ENCODE results near the gene KCNH6.

KCNH6 gene

DNA sequence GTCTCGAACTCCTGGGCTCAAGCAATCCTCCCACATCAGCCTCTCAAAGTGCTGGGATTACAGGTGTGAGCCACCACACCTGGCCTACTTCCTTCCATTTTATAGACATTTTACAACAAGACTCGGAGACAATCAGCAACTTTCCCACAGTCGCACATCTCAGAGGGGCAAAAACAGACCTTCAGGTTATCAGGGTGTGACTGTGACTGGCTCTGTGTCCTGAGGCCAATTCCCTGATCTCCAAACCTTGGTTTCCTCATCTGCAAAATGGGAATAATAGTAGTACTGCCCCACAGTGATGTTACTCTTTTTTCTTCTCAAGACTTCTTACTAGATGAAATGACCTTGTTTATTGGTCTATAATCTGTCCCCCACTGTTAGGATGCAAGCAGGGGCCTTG, 10.8 kb upstream of the KCNH6 start:
- no peak for DNase-seq

DNA sequence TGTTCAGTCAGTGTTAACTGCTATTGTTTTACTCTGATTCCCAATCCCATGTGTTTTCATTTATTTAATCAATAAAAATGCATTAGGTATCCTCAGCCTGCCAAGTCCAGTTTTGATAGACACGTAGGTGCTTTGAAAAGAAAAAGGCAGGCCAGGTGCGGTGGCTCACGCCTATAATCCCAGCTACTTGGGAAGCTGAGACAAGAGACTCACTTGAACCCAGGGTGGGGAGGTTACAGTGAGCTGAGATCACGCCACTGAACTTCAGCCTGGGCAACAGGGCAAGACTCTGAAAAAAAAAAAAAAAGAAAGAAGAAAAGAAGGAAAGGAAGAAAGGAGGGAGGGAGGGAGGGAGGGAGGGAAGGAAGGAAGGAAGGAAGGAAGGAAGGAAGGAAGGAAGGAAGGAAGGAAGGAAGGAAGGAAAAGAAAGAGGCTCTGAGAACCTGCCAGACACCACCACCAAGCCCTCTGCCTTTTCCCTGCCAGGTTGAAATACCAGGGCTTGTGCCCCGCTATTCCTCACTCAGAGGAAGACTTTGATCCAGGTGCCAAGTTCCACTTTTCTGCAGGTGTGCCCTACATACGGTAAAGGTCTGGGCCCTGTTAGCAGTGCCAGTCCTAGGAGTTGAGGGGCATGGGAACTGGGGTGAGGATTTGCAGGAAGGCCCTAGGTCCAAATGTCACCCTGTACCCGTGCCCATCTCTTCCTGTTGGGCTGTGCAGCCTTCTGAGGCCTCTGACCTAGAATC, 10.1 kb upstream of the KCNH6 start:
- DNase-seq: no peak

DNA sequence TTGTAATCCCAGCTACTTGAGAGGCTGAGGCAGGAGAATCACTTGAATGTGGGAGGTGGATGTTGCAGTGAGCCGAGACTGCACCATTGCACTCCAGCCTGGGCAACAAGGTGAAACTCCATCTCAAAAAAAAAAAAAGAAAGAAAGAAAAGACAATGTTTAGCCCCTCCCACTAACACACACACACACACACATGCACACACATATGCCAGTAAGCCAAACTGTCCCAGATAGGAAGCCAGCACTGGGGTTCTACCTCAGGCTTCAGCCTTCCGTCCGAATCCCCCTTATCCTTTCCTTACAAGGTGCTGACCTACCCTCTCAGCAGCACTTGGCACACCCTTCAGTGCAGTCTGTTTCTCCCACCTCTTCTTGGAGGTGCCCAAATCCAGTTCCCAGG, 8.7 kb upstream of the KCNH6 start:
- no peak for DNase-seq

DNA sequence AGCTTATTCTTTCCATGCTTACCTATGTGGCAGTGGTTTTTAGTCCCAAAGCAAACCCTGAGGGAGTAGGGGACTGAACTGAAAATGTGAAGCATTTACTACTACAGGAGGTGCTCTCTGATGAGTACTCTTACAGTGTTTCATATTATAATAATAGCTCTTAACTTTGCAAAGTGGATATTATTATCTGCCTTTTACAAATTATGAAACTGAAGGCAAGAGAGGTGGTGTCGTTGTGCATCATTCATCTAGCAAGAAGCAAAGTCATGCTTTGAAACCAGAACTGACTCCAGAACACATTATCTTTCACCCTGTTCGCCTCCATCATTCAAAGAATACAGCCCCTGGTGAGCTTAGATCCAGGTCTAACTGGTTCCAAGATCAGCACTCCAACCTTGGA, 8.2 kb upstream of the KCNH6 start:
- no peak for DNase-seq

DNA sequence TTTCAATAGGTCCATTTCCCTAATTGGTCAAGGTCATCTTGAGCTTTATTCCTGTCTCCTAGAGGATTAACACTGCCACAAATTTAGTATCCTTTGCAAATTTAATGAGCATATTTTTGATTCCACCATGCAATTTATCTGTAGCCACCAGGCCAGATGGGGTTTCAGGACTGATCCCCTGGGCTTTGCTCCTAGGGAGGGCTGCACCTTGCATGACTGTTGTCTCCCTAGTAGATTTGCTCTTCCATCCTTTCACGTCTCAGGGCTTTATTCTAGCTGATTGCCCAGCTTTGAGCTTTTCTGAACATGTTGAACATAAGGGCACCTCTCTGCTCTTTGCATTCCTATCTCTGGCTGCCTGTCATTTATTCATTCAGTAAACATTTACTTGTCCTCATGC, 7.7 kb upstream of the KCNH6 start:
- no peak for DNase-seq

DNA sequence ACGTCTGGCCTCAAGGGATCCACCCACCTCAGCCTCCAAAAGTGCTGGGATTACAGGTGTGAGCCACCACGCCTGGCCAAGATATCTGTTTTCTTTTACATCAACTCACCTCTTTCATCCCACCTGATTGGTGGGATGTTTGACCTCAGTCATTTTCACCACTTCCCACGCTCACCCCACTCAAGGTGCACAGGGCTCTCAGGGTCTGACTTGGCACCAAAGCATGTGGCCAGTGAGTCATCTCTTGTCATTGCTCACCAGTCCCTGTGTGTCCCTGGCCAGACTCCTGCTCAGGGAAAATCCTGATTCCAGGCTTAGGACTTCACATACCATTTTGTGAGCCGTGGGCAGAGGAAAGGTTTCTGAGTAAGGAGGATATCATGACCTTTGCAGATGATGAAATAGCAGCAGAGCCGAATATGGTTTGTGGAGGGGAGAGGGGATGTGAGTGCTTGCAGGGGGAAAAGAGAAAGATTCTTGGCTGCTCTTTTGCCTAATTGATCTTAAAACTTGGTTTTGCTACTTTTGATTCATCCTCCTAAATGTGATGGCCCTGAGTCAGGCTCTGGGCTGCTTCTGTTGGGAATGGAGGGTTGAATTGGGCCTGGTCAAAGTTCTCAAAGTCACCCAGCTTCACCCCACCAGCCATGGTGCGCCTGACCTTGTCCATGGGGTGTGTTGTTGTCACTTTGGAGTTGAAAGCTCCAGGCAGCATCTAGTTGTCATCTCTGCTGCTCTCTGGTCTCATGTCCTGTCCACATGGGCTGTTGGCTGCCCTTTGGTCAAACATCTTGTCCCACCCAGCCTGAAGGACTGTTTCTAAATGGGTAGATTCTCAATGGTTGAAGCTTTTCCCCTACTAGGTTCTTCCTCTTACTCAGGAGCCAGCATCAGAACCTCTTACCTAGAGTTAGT, 6.0 kb upstream of the KCNH6 start:
- no peak for DNase-seq

DNA sequence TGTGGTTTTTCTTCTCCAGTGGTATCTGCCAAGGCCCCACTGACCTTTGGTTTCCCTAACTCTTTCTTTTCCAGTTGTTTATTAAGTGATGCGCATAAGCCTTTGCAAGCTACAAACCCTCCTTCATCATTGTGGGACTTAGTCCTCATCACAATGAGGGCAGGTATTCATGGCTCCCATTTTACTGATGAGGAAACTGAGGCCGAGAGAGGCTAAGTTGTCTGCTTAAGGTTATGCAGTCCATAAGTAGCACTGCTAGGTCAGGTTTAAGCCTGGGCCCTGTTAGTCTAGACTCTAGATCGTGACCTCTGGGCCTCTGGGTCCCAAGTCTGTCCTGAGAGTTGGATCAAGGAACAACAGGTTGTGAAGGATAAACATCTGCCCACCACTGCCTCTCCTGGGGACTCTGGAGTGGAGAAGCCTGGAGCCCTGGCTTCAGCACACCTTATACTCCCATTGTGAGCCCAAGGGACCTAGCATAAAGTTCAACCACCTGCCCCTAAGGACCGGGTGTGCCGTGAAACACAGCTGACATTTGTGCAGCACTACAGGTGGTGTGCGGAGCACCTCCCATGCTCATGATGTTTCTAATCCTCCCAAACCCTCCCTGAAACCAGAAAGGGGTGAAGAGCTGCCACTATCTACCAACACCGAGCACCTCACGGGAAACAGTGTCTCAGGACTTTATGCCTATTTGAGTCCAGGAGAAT, 5.2 kb upstream of the KCNH6 start:
- no peak for DNase-seq

DNA sequence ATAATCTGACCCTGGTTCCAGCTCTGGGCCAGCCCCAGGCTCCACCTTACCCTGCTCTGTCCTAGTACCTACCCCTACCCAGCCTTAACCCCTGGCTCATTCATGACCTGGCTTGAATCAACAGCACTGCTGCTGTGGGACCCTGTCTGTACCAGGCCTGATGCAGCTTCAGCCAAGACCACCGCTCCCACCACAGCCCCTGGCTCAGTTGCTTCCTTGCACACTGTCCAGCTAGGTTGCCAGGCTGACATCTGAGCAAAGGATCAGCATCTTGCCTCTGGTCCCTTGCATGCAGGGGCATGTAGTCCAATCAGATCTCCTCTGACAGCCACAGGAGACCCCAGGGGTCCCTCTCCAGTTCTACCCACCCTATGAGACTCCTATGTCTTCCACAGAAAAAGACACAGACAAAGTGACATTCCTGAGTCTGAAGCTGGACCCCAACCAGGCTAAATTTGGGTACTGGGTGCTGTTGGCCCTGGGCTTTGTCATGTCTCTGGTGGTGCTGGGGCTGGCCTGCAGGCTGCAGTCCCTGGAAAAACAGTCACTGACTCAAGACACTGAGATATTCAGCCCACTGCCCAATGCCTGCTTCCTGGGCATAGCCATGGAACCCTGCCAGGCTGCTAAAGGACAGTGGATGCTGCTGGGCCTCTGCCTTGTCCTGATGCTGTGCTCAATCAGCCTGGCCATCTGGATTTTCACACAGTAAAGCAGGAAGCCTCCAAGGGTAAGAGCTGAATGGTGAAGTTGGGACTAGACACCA, 3.9 kb upstream of the KCNH6 start:
- no peak for DNase-seq

DNA sequence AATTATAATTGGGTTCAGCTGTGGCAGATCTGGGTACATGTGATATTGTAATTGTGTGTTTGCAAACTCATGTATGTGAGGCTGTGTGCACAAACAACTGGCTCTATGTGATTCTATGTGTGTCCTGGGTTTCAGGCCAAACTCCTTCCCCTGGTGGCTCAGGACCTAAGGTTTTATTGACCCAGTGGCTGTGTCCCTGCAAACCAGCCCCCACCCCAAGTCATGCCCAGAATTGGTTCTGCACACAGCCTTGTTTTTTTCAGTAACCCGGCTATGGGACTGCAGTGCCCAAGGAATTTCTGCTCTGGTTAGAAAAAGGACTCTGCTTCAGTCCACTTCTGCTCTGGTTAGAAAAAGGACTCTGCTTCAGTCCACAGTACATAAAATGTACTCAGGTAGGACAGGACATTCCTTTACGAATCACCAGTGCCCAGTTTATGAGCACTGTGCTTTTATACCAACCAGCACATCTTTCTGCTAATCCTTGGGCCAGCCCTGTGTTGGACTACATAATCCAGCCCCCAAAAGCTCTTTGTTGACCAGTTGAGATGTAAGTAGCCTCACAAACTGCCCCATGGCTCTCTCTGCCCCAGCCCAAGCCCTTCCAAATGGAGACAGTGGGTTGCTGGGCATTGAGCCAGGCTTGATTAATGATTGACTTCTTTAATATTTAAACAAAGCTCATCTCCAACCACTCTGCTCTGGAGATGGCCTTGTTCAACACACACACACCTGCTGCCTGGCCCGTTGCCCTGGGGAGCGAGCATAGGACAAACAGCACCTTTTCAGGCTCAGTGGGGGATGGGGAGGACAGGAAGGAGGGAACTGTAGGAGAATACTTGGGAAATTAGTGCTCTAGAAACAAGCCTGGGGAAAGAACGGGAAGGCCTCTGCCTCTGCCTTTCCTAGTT, 2.9 kb upstream of the KCNH6 start:
- no peak for DNase-seq

DNA sequence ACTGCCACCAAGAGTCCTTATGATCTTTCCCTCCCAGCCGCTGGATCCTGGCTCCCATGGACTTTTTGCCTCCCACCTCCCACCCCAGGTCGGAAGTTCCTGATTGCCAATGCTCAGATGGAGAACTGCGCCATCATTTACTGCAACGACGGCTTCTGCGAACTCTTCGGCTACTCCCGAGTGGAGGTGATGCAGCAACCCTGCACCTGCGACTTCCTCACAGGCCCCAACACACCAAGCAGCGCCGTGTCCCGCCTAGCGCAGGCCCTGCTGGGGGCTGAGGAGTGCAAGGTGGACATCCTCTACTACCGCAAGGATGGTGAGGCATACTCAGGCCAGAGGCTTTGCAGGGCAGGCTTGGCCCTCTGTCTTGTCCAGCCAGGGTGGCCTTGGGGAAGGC, 893 bp downstream of the KCNH6 start:
- DNase-seq: no peak

DNA sequence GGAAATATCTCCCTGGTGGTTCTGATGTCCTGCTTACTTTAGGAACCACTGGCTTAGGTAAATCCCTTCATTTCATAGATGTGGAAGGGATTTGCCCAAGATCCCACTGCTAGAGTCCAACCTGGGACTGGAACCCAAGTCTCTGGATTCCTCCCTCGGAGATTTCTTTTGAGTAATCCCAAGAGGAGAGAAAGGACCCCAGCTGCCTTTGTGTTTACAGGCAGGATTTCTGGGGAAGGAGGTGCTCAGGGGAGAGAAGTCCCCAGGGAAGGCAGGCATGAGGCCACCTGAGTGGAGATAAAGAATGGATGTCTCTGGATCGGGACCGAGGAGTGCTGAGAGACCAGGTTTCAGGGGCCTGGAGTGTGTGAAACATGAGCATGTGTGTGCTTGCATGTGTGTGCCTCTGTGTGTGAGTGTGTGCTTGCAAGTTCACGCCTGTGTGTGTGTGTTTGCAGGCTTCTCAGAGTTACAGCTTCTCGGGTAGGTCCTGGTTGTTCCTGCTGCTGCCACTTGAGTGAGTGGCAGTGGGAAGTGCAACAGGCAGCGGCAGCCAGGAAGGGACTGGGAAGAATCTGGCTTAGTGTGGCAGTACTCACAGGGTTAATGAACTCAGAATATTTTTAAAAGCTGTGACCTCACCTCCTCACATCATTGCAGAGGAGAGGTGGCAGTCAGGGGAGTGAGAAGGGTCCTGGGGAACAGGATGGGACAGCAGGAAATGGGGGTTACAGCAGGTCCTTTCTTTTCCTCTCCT, 2.2 kb downstream of the KCNH6 start:
- no peak for DNase-seq

DNA sequence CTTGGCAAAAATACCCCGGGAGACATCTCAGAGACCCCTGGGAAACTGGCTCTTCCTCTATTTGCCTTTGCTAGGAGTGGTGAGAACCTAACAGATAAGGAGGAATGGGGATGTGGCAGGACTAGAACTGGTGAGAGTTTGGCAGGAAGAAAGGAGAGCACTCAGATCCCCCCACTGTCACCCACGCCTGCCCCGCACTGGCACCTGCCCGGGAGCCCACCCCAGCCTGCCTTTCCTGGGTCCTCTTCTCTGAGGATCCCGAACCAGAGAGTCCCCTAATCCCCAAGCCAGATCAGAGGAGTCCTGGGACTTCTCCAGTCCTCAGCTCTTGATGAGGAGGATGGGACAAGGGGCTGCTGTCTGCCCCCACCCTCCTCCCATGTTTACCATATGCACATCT, 3.7 kb downstream of the KCNH6 start:
- DNase-seq: no peak

DNA sequence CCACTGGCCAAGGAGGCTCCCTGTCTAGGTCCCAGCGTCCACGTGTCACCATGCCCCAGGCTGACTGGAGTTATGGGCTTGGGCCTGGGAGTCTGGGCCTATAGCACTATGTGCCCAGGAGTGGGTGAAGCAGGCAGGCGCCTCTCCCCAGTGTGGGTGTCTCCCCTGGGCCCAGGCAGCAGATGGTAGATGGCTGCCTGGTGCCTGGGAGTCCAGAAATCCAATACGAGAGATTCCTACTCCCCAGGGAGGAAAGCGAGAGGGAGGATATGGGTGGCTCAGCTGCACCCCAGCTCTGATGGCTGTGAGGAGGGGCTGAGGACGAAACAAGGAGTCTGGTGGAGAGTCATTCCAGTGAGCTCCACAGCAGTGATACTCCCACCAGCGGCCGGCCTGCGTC, 5.0 kb downstream of the KCNH6 start:
- DNase-seq: no peak

DNA sequence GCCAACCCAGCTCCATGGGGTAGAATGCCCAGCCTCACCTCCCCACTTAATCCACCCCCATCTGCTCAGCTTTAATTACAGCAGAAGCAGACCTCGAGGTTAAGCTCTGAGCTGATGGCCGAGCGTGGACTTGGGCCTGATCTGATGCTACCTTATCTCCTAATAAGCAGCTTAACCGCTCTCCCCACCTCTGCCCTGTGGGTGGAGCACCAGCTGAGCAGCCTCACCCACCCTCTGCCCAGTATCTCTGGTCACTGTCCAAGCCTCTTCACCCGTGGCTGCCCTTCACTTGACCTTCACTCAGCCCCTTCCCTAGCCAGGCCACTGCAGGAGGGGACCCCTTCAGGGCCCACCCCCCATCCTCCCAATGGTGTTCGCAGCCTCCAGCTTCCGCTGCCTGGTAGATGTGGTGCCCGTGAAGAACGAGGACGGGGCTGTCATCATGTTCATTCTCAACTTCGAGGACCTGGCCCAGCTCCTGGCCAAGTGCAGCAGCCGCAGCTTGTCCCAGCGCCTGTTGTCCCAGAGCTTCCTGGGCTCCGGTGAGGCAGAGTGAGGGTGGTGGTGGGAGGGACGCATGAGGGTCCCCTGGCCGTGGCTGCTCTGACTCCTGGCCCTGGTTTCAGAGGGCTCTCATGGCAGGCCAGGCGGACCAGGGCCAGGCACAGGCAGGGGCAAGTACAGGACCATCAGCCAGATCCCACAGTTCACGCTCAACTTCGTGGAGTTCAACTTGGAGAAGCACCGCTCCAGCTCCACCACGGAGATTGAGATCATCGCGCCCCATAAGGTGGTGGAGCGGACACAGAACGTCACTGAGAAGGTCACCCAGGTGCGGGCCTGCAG, 6.8 kb downstream of the KCNH6 start:
- DNase-seq: no peak

DNA sequence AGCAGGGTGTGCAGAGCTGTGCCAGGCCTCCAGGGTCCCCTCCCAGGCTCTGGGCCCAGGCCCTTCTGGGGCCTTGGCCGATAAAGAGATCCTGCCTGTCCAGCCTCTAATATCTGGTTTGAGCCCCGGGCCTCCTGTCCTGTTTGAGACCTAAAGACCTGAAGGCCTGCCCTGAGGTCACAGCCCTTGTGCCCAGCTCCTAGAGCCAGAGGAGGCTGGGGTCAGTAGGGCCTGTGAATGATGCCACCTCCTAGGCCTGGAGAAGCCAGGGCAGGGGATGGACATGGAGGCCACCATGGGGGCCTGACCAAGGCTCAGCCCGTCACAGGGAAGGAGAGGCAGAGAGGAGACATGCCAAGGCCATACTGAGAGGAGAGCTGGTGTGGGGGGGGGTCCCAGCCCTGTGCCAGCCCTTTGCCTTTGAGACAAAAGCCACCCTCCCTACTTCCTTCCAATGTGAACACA, 7.4 kb downstream of the KCNH6 start:
- DNase-seq: no peak

DNA sequence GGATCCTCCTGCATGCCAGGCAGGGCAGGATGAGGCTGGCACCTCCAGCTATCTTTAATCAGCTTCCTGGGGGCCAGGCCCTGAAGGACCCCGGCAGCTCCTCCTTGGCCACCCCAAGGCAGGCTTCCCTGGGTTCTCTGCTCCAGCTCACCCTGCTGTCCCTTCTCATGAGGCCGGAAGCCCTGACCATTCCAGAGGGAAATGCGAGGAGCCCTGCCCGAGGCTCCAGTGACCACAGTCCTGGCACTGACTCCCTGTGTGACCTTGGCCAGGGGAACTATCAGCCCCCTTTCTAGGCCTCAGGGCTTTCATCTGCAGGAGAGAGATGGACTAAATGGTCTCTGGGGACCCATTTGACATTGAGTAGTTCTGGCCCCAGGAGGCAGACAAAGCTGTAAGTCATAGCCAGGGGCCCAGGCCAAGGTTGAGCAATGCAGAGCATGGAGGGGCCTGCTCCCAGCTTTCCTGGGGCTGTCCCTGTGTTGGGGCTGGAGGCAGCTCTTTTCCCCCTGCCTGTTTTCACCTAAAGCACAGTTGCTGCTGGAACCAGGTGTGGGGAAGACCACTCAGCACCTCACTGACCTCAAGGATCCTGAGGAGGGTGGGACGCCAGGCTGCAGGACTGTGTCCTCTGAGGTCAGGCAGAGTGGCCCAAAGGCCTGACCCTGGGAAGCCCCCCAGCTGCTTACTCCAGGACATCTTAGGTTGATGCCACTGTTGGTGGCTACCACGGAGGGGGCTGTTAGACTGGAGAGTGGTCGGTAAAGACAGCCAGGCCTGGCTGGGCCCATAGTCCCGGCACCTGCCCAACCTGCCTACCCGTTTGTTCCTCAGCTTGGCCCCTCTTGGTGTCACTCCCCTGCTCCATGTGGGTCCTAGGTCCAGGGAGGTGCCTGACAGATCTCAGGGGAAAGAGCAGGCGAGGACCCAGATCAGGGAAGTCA, 8.1 kb downstream of the KCNH6 start:
- DNase-seq: no peak

DNA sequence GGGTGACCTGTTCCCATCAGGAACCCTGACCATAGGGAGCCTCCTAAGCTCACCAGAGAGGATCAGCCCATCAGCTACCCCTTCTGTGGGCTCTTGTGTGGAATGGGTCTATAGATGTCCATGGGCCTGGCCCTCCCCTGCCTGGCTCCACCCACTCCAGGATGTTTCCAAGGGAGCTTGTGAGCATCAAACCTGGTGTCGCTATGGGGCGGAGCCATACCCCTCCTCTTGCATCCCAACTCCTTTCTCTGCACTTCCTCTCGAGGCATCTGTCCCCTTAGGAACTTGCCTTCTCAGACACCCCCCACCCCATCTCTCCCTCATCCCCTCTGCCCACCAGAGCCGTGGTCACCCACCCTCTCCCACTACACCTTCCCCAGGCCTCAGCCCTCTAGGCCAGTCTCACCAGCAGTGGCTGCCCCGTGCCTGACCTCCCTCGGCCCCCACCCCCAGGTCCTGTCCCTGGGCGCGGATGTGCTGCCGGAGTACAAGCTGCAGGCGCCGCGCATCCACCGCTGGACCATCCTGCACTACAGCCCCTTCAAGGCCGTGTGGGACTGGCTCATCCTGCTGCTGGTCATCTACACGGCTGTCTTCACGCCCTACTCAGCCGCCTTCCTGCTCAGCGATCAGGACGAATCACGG, 10.4 kb downstream of the KCNH6 start:
- no peak for DNase-seq

DNA sequence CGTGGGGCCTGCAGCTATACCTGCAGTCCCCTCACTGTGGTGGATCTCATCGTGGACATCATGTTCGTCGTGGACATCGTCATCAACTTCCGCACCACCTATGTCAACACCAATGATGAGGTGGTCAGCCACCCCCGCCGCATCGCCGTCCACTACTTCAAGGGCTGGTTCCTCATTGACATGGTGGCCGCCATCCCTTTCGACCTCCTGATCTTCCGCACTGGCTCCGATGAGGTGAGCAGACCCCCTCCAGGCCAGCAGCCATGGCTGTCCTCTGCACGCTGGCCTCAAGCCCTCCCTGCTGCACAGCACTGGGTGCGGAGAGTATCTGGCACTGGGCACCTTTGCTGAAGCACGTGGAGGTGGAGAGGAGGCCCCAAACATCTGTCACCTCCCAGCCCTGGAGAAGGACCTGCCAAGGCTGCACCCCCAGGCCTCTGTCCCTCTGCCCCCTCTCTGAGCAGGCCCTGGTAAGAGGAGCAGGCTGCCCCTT, 11.0 kb downstream of the KCNH6 start:
- no peak for DNase-seq

Data from CD4-positive, alpha-beta T cell treated with Interleukin-6 for 4 hours (primary cell).